HepG2 (cell line): ENCODE measurements around the gene CCDC83. TPM values are rescaled to one million over a fixed set of nuclear protein-coding genes. Genes with fewer than 3 reads are reported as not detected.

Experiments
- ATAC-seq: fragments of 200-7000 bp; cut with Tn5 transposase; 3 replicates; pipeline ENCODE4 v1.9.1; 2020; ENCODE audit warnings: mild to moderate bottlenecking, moderate library complexity
- BruUV-seq: library from RNA; stranded (reverse); fragments of 400-500 nt; replicated peaks from 2 replicates; lab custom pipeline; 2021; lab: Mats Ljungman, UMichigan
- CTCF ChIA-PET: fragments of 300-600 bp; formaldehyde crosslinking; extraction: SDS; loops from one replicate; lab custom pipeline; 2021; ENCODE audit warnings: low total read pairs, inconsistent platforms, low intra/inter-chr PET ratio; lab: Yijun Ruan, JAX
- POLR2A ChIA-PET: fragments of 350-600 bp; sonication (Branson Sonifier 250); formaldehyde crosslinking; loops from one replicate; lab custom pipeline; 2020; ENCODE audit warnings: antibody characterized with exemption, inconsistent platforms; lab: Yijun Ruan, JAX
- DNase-seq: peaks from one replicate; pipeline ENCODE4 v3.0.0-alpha.2; 2015; ENCODE audit warnings: low spot score
- FAIRE-seq: peaks from 3 replicates; lab custom pipeline; 2011; peaks lifted over from hg19 to GRCh38; lab: Jason Lieb, UNC
- H2AFZ ChIP-seq: one replicate; pipeline ENCODE4 v1.6.1; 2011; ENCODE audit warnings: low read length, inconsistent platforms
- H3K27ac ChIP-seq: fragments of 300-600 bp; 3 replicates; pipeline ENCODE4 v1.8.0; 2011; ENCODE audit warnings: mixed run types, mild to moderate bottlenecking, mixed read lengths, low read length, inconsistent platforms; ENCODE audit not compliant: insufficient read depth; ENCODE audit errors: extremely low read length
- H3K27me3 ChIP-seq, 2 experiments: fragments of 200-600 bp in 1 of 2; 2 replicates in 1 of 2; 3 replicates in 1 of 2; pipeline versions ENCODE4 v1.6.0 to v1.8.0; 2011; ENCODE audit warnings: low read length in 2 of 2, mild to moderate bottlenecking in 2 of 2, moderate library complexity in 2 of 2, inconsistent platforms in 1 of 2; ENCODE audit not compliant: insufficient read depth in 2 of 2, control insufficient read depth in 1 of 2
- H3K36me3 ChIP-seq, 2 experiments: fragments of 200-600 bp in 1 of 2; replicated peaks in 1 of 2; 2 replicates in 1 of 2; 3 replicates in 1 of 2; pipeline versions ENCODE4 v1.5.1 to v1.8.0; 2011; ENCODE audit warnings: low read length in 2 of 2, inconsistent platforms in 1 of 2; ENCODE audit not compliant: insufficient read depth in 2 of 2, control insufficient read depth in 1 of 2
- H3K4me1 ChIP-seq: 2 replicates; pipeline ENCODE4 v1.5.1; 2012; ENCODE audit warnings: low read length, inconsistent platforms; ENCODE audit not compliant: insufficient read depth
- H3K4me2 ChIP-seq: 2 replicates; pipeline ENCODE4 v1.6.0; 2011; ENCODE audit warnings: low read depth, low read length, inconsistent platforms
- H3K4me3 ChIP-seq, 3 experiments: fragments of 200-600 bp in 1 of 3; sonication (generic), shearing (Covaris generic) in 1 of 3; replicated peaks in 1 of 3; 2 replicates each; pipeline ENCODE4 v1.5.1; 2011 to 2016; ENCODE audit warnings: low read length in 3 of 3, inconsistent platforms in 2 of 3, low read depth in 2 of 3, mild to moderate bottlenecking in 2 of 3, control low read depth in 1 of 3, mixed read lengths in 1 of 3; ENCODE audit not compliant: insufficient read depth in 1 of 3
- H3K79me2 ChIP-seq: one replicate; pipeline ENCODE4 v1.6.1; 2011; ENCODE audit warnings: low read length, inconsistent platforms; ENCODE audit not compliant: insufficient read depth
- H3K9ac ChIP-seq: 2 replicates; pipeline ENCODE4 v1.6.0; 2011; ENCODE audit warnings: mild to moderate bottlenecking, low read depth, low read length, inconsistent platforms; ENCODE audit not compliant: insufficient read depth
- H3K9me3 ChIP-seq: 2 replicates; pipeline ENCODE4 v1.5.1; 2012; ENCODE audit warnings: mild to moderate bottlenecking, low read length
- H4K20me1 ChIP-seq: 2 replicates; pipeline ENCODE4 v1.6.0; 2011; ENCODE audit warnings: inconsistent platforms, mild to moderate bottlenecking, low read length, moderate library complexity; ENCODE audit not compliant: insufficient read depth
- HOXA7 ChIP-seq: sonication (generic); formaldehyde crosslinking; IDR thresholded peaks from 2 replicates; pipeline ENCODE4 v1.8.1; 2022; ENCODE audit warnings: mild to moderate bottlenecking, missing genetic modification reagents, moderate library complexity
- KDM2A ChIP-seq: sonication (generic); formaldehyde crosslinking; IDR thresholded peaks from 2 replicates; pipeline ENCODE4 v1.4.0; 2020; ENCODE audit warnings: low read depth, missing genetic modification reagents, borderline replicate concordance
- KDM3A ChIP-seq: IDR thresholded peaks from 2 replicates; pipeline ENCODE4 v1.6.1; 2018; ENCODE audit warnings: low read depth, missing compliant biosample characterization
- MEF2D ChIP-seq: sonication (generic); formaldehyde crosslinking; IDR thresholded peaks from 2 replicates; pipeline ENCODE4 v1.5.1; 2020; ENCODE audit warnings: mild to moderate bottlenecking, missing genetic modification reagents
- NR2F2 ChIP-seq: IDR thresholded peaks from 2 replicates; pipeline ENCODE4 v1.6.1; 2012; ENCODE audit warnings: low read depth, inconsistent platforms, borderline replicate concordance
- RARG ChIP-seq: sonication (generic); formaldehyde crosslinking; IDR thresholded peaks from 2 replicates; pipeline ENCODE4 v1.4.0; 2020; ENCODE audit warnings: low read depth, mild to moderate bottlenecking, missing genetic modification reagents
- SALL2 ChIP-seq: sonication (generic); formaldehyde crosslinking; IDR thresholded peaks from 2 replicates; pipeline ENCODE4 v1.8.1; 2023; ENCODE audit warnings: mild to moderate bottlenecking, missing genetic modification reagents, inconsistent platforms
- TMF1 ChIP-seq: sonication (generic); formaldehyde crosslinking; IDR thresholded peaks from 2 replicates; pipeline ENCODE4 v1.8.1; 2022; ENCODE audit warnings: low read depth, missing genetic modification reagents
- YY1 ChIP-seq: IDR thresholded peaks from 2 replicates; pipeline ENCODE4 v1.6.1; 2011; ENCODE audit warnings: low read length, low read depth, moderate library complexity, mild to moderate bottlenecking; ENCODE audit not compliant: insufficient read depth, insufficient replicate concordance
- ZNF251 ChIP-seq: sonication (generic); formaldehyde crosslinking; IDR thresholded peaks from 2 replicates; pipeline ENCODE4 v1.9.0; 2021; ENCODE audit warnings: mild to moderate bottlenecking, missing genetic modification reagents
- ZNF33A ChIP-seq: sonication (generic); formaldehyde crosslinking; IDR thresholded peaks from 2 replicates; pipeline ENCODE4 v1.5.1; 2020; ENCODE audit warnings: missing genetic modification reagents, mild to moderate bottlenecking, moderate library complexity, borderline replicate concordance
- ZNF432 ChIP-seq: sonication (generic); formaldehyde crosslinking; IDR thresholded peaks from 2 replicates; pipeline ENCODE4 v1.5.0; 2020; ENCODE audit warnings: missing genetic modification reagents, mild to moderate bottlenecking, borderline replicate concordance
- ZNF543 ChIP-seq: sonication (generic); formaldehyde crosslinking; IDR thresholded peaks from 2 replicates; pipeline ENCODE4 v1.4.0; 2020; ENCODE audit warnings: mild to moderate bottlenecking, missing genetic modification reagents
- ZNF772 ChIP-seq: sonication (generic); formaldehyde crosslinking; IDR thresholded peaks from 2 replicates; pipeline ENCODE4 v1.5.0; 2020; ENCODE audit warnings: mild to moderate bottlenecking, missing genetic modification reagents
- ZNF788 ChIP-seq: sonication (generic); formaldehyde crosslinking; IDR thresholded peaks from 2 replicates; pipeline ENCODE4 v1.5.0; 2020; ENCODE audit warnings: mild to moderate bottlenecking, missing genetic modification reagents, borderline replicate concordance
- WGBS: methylation state at CpG from one replicate; pipeline ENCODE4 v1.1.6; 2017; ENCODE audit warnings: low lambda C conversion rate; 5-methylcytosine and 5-hydroxymethylcytosine counted together
- in situ Hi-C: cut with HindIII; loops from 2 replicates; pipeline ENCODE4 v1.10.0; 2017; ENCODE audit warnings: low pct_unique_long_range_greater_than_20kb; ENCODE audit not compliant: extremely low pct_ligation_motif_present
- intact Hi-C: fragments of 100-400 bp; cut with micrococcal nuclease; formaldehyde crosslinking; loops from one replicate; pipeline ENCODE4 v1.10.0; 2022; ENCODE audit not compliant: unreplicated experiment
- polyA plus RNA-seq, 8 experiments: library from polyadenylated mRNA; depleted of rRNA in 3 of 8; stranded (reverse) in 7 of 8; unstranded in 1 of 8; fragments of >200 nt; fragmentation: Illumina TruSeq in 4 of 8; extraction: Trizol in 4 of 8; gene quantifications; 2 replicates each; pipeline versions ENCODE4 v1.2.1 to v1.2.3, GENCODE V29; 2011 to 2016; ENCODE audit warnings: low read depth in 4 of 8, missing spikeins in 1 of 8, mixed read lengths in 1 of 8; ENCODE audit not compliant: insufficient read depth in 1 of 8
- total RNA-seq, 5 experiments: library from RNA; depleted of rRNA; stranded (reverse); fragments of >200 nt; fragmentation: Illumina TruSeq; extraction: Trizol; gene quantifications; 2 replicates each; pipeline ENCODE4 v1.2.3, GENCODE V29; 2016; ENCODE audit warnings: low read depth in 1 of 5
- TF ChIP-seq, protein P1 (sequence below): sonication (generic); formaldehyde crosslinking; IDR thresholded peaks from 2 replicates; pipeline ENCODE4 v1.4.0; 2020; ENCODE audit warnings: low read depth, missing genetic modification reagents
- TF ChIP-seq, protein P2 (sequence below): sonication (generic); formaldehyde crosslinking; conservative IDR thresholded peaks from 2 replicates; pipeline ENCODE4 v1.4.0; 2020; ENCODE audit warnings: missing genetic modification reagents
- TF ChIP-seq, protein P3 (sequence below): sonication (generic); formaldehyde crosslinking; IDR thresholded peaks from 2 replicates; pipeline ENCODE4 v1.5.0; 2020; ENCODE audit warnings: missing genetic modification reagents
- TF ChIP-seq, protein P4 (sequence below): sonication (generic); formaldehyde crosslinking; conservative IDR thresholded peaks from 2 replicates; pipeline ENCODE4 v1.8.1; 2023; ENCODE audit warnings: missing genetic modification reagents

CCDC83 gene
- total and polyA plus RNA-seq, 2 of the 13 experiments (the other 11 are each of a cell fraction or from before 2014, with no cell fraction given), result not detected

DNA sequence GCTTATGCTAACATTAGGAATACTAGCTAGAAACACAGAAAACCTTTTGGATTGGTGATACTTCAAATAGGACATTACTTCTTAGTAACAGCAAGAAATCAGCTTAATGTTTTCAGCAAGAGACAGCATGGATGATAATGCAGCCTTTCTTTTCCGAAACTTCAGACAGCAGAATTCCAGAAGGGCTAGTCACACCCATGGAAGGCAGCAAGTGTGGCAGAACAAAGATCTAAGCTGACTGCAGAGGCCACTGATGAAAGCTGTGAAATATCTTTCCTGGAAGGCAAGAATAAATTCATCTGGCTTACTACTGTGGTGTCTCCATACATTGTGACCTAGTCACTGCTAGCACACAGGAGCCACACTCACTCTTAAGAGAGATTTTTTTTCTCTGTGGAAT, 100.3 kb downstream of the CCDC83 start:
- in situ Hi-C loops (no loop called here), intact Hi-C loops (no loop called here)
- Histone ChIP-seq H2AFZ (no peak overlapping the region), H3K4me3 (no peak overlapping the region), H3K4me1 (0 out of 2 replicates have a peak, but pooled peaks cover 10% of the 10 kb centered on the region), H3K27me3 (no peaks in the 10 kb centered on the region), H3K4me2 (no peak overlapping the region), H4K20me1 (no peaks in the 10 kb centered on the region), H3K9ac (no peak overlapping the region), H3K27ac (no peak overlapping the region), H3K79me2 (no peaks in the 10 kb centered on the region), H3K36me3 (peaks cover 6 to 30% of the 10 kb centered on the region in 2 experiments), H3K9me3 (no peaks in the 10 kb centered on the region)
- DNase-seq (no peak), ATAC-seq (no peak), FAIRE-seq (no peak)
- WGBS, result 84% methylated on average over 1 of the region's 1 CpG
- no TSS peak for BruUV-seq
- POLR2A ChIA-PET, result no interaction called here
- CTCF ChIA-PET, result no interaction called here
- TF ChIP-seq KDM2A, result no peak
- no peak for TF ChIP-seq HOXA7
- TF ChIP-seq, protein P1, sequence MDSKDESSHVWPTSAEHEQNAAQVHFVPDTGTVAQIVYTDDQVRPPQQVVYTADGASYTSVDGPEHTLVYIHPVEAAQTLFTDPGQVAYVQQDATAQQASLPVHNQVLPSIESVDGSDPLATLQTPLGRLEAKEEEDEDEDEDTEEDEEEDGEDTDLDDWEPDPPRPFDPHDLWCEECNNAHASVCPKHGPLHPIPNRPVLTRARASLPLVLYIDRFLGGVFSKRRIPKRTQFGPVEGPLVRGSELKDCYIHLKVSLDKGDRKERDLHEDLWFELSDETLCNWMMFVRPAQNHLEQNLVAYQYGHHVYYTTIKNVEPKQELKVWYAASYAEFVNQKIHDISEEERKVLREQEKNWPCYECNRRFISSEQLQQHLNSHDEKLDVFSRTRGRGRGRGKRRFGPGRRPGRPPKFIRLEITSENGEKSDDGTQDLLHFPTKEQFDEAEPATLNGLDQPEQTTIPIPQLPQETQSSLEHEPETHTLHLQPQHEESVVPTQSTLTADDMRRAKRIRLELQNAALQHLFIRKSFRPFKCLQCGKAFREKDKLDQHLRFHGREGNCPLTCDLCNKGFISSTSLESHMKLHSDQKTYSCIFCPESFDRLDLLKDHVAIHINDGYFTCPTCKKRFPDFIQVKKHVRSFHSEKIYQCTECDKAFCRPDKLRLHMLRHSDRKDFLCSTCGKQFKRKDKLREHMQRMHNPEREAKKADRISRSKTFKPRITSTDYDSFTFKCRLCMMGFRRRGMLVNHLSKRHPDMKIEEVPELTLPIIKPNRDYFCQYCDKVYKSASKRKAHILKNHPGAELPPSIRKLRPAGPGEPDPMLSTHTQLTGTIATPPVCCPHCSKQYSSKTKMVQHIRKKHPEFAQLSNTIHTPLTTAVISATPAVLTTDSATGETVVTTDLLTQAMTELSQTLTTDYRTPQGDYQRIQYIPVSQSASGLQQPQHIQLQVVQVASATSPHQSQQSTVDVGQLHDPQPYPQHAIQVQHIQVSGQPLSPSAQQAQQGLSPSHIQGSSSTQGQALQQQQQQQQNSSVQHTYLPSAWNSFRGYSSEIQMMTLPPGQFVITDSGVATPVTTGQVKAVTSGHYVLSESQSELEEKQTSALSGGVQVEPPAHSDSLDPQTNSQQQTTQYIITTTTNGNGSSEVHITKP (CRISPR knock-in tag), result no peak
- no peak for TF ChIP-seq ZNF772 (CRISPR knock-in tag)
- TF ChIP-seq RARG (CRISPR knock-in tag), result no peak
- TF ChIP-seq, protein P2, sequence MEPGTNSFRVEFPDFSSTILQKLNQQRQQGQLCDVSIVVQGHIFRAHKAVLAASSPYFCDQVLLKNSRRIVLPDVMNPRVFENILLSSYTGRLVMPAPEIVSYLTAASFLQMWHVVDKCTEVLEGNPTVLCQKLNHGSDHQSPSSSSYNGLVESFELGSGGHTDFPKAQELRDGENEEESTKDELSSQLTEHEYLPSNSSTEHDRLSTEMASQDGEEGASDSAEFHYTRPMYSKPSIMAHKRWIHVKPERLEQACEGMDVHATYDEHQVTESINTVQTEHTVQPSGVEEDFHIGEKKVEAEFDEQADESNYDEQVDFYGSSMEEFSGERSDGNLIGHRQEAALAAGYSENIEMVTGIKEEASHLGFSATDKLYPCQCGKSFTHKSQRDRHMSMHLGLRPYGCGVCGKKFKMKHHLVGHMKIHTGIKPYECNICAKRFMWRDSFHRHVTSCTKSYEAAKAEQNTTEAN (CRISPR knock-in tag), result no peak
- TF ChIP-seq NR2F2, result no peak
- TF ChIP-seq SALL2 (CRISPR knock-in tag), result no peak
- TF ChIP-seq ZNF432, result no peak
- TF ChIP-seq ZNF33A (CRISPR knock-in tag), result no peak
- no peak for TF ChIP-seq ZNF251 (CRISPR knock-in tag)
- no peak for TF ChIP-seq ZNF543 (CRISPR knock-in tag)
- no peak for TF ChIP-seq ZNF788 (CRISPR knock-in tag)
- TF ChIP-seq KDM3A (CRISPR knock-in tag), result no peak
- TF ChIP-seq TMF1 (CRISPR knock-in tag), result no peak
- TF ChIP-seq YY1, result no peak
- TF ChIP-seq, protein P3, sequence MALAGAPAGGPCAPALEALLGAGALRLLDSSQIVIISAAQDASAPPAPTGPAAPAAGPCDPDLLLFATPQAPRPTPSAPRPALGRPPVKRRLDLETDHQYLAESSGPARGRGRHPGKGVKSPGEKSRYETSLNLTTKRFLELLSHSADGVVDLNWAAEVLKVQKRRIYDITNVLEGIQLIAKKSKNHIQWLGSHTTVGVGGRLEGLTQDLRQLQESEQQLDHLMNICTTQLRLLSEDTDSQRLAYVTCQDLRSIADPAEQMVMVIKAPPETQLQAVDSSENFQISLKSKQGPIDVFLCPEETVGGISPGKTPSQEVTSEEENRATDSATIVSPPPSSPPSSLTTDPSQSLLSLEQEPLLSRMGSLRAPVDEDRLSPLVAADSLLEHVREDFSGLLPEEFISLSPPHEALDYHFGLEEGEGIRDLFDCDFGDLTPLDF (CRISPR knock-in tag), result no peak
- TF ChIP-seq, protein P4, sequence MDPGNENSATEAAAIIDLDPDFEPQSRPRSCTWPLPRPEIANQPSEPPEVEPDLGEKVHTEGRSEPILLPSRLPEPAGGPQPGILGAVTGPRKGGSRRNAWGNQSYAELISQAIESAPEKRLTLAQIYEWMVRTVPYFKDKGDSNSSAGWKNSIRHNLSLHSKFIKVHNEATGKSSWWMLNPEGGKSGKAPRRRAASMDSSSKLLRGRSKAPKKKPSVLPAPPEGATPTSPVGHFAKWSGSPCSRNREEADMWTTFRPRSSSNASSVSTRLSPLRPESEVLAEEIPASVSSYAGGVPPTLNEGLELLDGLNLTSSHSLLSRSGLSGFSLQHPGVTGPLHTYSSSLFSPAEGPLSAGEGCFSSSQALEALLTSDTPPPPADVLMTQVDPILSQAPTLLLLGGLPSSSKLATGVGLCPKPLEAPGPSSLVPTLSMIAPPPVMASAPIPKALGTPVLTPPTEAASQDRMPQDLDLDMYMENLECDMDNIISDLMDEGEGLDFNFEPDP, result no peak
- no peak for TF ChIP-seq MEF2D (CRISPR knock-in tag)
